ENCODE measurements around the gene TRIM10. TPM values are rescaled to one million over a fixed set of nuclear protein-coding genes. Genes with fewer than 3 reads are reported as not detected.

TRIM10 gene
- total RNA-seq = 0.08 TPM
- long read RNA-seq = 0 reads

- intact Hi-C loops (cut with DNase I) = no loop called here
- DNase-seq (ENCODE audit: low spot score) = no peak
These were observed at the start of gene TRIM10 for GRCh38 chr6:30160785-30161531. Gene TRIM10 (minus strand): TSS chr6:30161211. CDS start chr6:30160858, 353 bp downstream.

- no peak for DNase-seq (ENCODE audit: low spot score)
- intact Hi-C loops (cut with DNase I) = no loop called here
These were observed 46.7 kb upstream of the TRIM10 start for GRCh38 chr6:30207619-30208295.

GRCh38 chr6:30206799-30207618 lies 46.0 kb upstream of the TRIM10 start:
- intact Hi-C loops (cut with DNase I) = no loop called here
- no peak for DNase-seq (ENCODE audit: low spot score)

GRCh38 chr6:30206152-30206551 lies 45.1 kb upstream of the TRIM10 start:
- intact Hi-C loops (cut with DNase I) = no loop called here
- no peak for DNase-seq (ENCODE audit: low spot score)

- no peak for DNase-seq (ENCODE audit: low spot score)
- intact Hi-C loops (cut with DNase I) = no loop called here
These were observed 43.1 kb upstream of the TRIM10 start for GRCh38 chr6:30204116-30204515.

GRCh38 chr6:30202366-30202765 lies 41.4 kb upstream of the TRIM10 start:
- no peak for DNase-seq (ENCODE audit: low spot score)
- intact Hi-C loops (cut with DNase I) = no loop called here

GRCh38 chr6:30200551-30201281 lies 39.7 kb upstream of the TRIM10 start:
- DNase-seq (ENCODE audit: low spot score) = no peak
- intact Hi-C loops (cut with DNase I) = no loop called here

- intact Hi-C loops (cut with DNase I) = no loop called here
- DNase-seq (ENCODE audit: low spot score) = no peak
These were observed 37.4 kb upstream of the TRIM10 start for GRCh38 chr6:30198166-30199084.

- intact Hi-C loops (cut with DNase I) = no loop called here
- no peak for DNase-seq (ENCODE audit: low spot score)
These were observed 35.4 kb upstream of the TRIM10 start for GRCh38 chr6:30196376-30196775.

- intact Hi-C loops (cut with DNase I) = no loop called here
These were observed 34.9 kb upstream of the TRIM10 start for GRCh38 chr6:30195951-30196350.

GRCh38 chr6:30194797-30195690 lies 34.0 kb upstream of the TRIM10 start:
- intact Hi-C loops (cut with DNase I) = no loop called here

More at GRCh38 chr6:30195951-30196350, 34.9 kb upstream of the TRIM10 start:
- DNase-seq (ENCODE audit: low spot score) = no peak

GRCh38 chr6:30192076-30192475 lies 31.1 kb upstream of the TRIM10 start:
- intact Hi-C loops (cut with DNase I) = no loop called here

More at GRCh38 chr6:30194797-30195690, 34.0 kb upstream of the TRIM10 start:
- no peak for DNase-seq (ENCODE audit: low spot score)

GRCh38 chr6:30188541-30188940 lies 27.5 kb upstream of the TRIM10 start:
- DNase-seq (ENCODE audit: low spot score) = no peak
- intact Hi-C loops (cut with DNase I) = no loop called here

More at GRCh38 chr6:30192076-30192475, 31.1 kb upstream of the TRIM10 start:
- DNase-seq (ENCODE audit: low spot score) = no peak

GRCh38 chr6:30185846-30186484 lies 25.0 kb upstream of the TRIM10 start:
- intact Hi-C loops (cut with DNase I) = no loop called here
- no peak for DNase-seq (ENCODE audit: low spot score)

GRCh38 chr6:30184417-30185031 lies 23.5 kb upstream of the TRIM10 start:
- DNase-seq (ENCODE audit: low spot score) = no peak
- intact Hi-C loops (cut with DNase I) = no loop called here

GRCh38 chr6:30180145-30180544 lies 19.1 kb upstream of the TRIM10 start:
- intact Hi-C loops (cut with DNase I) = no loop called here

GRCh38 chr6:30178837-30179236 lies 17.8 kb upstream of the TRIM10 start:
- DNase-seq (ENCODE audit: low spot score) = no peak
- intact Hi-C loops (cut with DNase I) = no loop called here

More at GRCh38 chr6:30180145-30180544, 19.1 kb upstream of the TRIM10 start:
- DNase-seq (ENCODE audit: low spot score) = no peak

Data from cardiac septum (tissue), 1 donor.